AG04450 (cell line): Measurements from ENCODE around the gene PDE4D. TPM values are rescaled to one million over a fixed set of nuclear protein-coding genes. Genes with fewer than 3 reads are reported as not detected.

Experiments
- CTCF ChIA-PET: fragments of 300-600, 350-600 bp; formaldehyde crosslinking; extraction: SDS; loops from one replicate; lab custom pipeline; 2022; ENCODE audit warnings: antibody characterized with exemption, inconsistent platforms; lab: Charles Lee
- POLR2A ChIA-PET: fragments of 350-600 bp; formaldehyde crosslinking; extraction: SDS; loops from one replicate; lab custom pipeline; 2021; ENCODE audit warnings: antibody characterized with exemption, inconsistent platforms; lab: Yijun Ruan, JAX
- DNase-seq: peaks from one replicate; pipeline ENCODE4 v3.0.0-alpha.2; 2011; ENCODE audit warnings: low read depth, low spot score
- H3K27ac ChIP-seq: one replicate; pipeline ENCODE4 v1.5.1; 2012; ENCODE audit warnings: low read depth, low read length, control low read depth
- H3K27me3 ChIP-seq: one replicate; pipeline ENCODE4 v1.6.0; 2012; ENCODE audit warnings: low read length; ENCODE audit not compliant: control insufficient read depth, insufficient read depth
- H3K4me3 ChIP-seq: 2 replicates; pipeline ENCODE4 v1.5.1; 2011; ENCODE audit warnings: mild to moderate bottlenecking, low read depth, low read length, control low read depth
- H3K9me3 ChIP-seq: 2 replicates; pipeline ENCODE4 v1.5.1; 2012; ENCODE audit warnings: low read length; ENCODE audit not compliant: control insufficient read depth, insufficient read depth
- CTCF ChIP-seq: IDR thresholded peaks from 2 replicates; pipeline ENCODE4 v1.5.1; 2011; ENCODE audit warnings: low read depth, low read length, control low read depth, inconsistent platforms
- polyA plus RNA-seq: library from polyadenylated mRNA; depleted of rRNA; stranded (reverse); fragments of >200 nt; gene quantifications from 2 replicates; pipeline ENCODE4 v1.2.3, GENCODE V29; 2011

Gene PDE4D
- polyA plus RNA-seq, 1 experiment: 12.0 TPM

DNA sequence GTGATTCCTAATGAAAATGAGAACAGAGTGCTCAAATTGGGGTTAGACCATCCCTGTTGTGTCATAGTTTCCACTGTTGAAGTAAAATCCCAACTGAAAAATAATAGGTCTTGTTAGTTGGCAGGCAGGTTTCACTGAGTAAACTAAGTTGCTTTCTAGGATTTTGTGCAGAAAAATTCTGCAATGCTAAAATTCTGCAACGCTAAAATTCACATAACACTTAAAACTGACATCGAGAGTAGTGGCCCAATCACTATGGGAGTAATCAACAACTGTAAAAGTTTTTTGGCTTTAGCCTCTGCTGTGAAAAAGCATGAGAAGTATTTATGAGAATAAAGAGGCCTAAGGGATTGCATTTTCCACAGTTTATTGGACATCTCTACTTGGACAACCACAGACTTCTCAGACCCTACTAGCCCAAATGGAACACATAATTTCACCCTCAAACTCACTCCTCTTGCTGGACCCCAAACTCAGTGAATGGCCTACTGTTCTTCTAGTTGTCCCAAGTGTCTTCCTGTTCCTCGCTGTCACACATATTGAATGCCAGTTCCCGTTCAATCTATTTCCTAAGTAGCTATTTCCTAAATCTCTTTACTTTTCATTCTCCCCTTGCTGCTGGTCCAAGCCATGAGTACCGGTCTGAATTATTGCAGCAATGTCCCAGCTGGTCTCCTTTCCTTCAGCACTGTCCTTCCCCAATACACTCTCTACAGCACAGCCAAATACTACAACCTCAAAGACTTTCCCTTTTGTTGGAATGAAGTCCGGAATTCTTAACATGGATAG is 355.4 kb downstream of the PDE4D start:
- POLR2A ChIA-PET: no interaction called here
- TF ChIP-seq CTCF: no peak
- Histone ChIP-seq H3K27ac (no peak overlapping the region), H3K27me3 (peaks cover 2% of the 10 kb centered on the region), H3K4me3 (no peak overlapping the region), H3K9me3 (no peaks in the 10 kb centered on the region)
- no peak for DNase-seq
- CTCF ChIA-PET: no interaction called here

- peaks cover 2% of the 10 kb centered on the region for H3K27me3 ChIP-seq
- ChIA-PET POLR2A (no interaction called here), CTCF (no interaction called here)
- H3K27ac ChIP-seq: no peak overlapping the region
- TF ChIP-seq CTCF: no peak
- no peaks in the 10 kb centered on the region for H3K9me3 ChIP-seq
- H3K4me3 ChIP-seq: no peak overlapping the region
- DNase-seq: no peak
Observed at GRCh38 chr5:59536875-59537274, 356.7 kb downstream of the PDE4D start.

DNA sequence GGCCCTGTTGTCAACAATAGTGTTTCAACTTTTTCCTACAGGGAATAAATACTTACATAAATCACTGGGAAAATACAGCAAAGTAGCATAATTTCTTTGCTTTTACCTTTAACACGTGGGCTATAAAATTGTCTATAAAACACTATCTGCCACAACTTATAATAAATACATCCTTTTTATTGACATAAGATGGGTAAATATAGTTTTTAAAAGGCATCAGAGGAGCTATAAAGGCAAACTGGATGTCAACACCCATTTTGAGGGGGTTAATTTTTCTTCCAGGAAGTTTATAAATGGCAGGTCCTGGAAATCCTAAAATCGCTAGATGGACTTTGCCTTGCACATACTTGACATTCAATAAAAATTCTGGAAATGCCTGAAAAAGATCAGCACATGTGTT is 358.0 kb downstream of the PDE4D start:
- TF ChIP-seq CTCF: no peak
- Histone ChIP-seq H3K27ac (no peak overlapping the region), H3K9me3 (no peaks in the 10 kb centered on the region), H3K4me3 (no peak overlapping the region), H3K27me3 (peaks cover 2% of the 10 kb centered on the region)
- ChIA-PET POLR2A (no interaction called here), CTCF (interaction anchor here (1.1 kb wide), 1 partner anchor 78 kb away, joined by 3 read pairs; no protein-coding TSS in a partner anchor)
- no peak for DNase-seq

DNA sequence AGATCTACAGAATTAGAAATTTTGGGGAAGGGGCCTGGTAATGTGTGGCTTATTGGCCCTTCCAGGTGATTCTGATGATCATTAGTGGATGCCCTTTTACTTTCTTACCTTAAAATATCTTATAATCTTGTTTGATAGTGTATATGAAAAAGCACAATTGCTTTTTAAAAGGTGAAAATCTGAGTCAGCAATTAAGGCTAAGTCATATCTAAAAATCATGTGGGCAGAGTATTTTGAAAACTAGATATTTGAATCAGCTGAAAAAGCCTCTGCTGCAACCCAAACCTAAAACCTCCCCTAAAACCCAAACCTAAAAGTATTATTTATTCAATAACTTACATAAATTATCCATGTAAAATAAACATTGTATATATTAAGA is 359.8 kb downstream of the PDE4D start:
- no peak for DNase-seq
- Histone ChIP-seq H3K27ac (no peak overlapping the region), H3K4me3 (no peak overlapping the region), H3K9me3 (no peaks in the 10 kb centered on the region), H3K27me3 (peaks cover 1% of the 10 kb centered on the region)
- no peak for TF ChIP-seq CTCF
- ChIA-PET CTCF (no interaction called here), POLR2A (no interaction called here)

GRCh38 chr5:59532979-59533729 is 360.4 kb downstream of the PDE4D start:
- no peak overlapping the region for H3K4me3 ChIP-seq
- H3K27ac ChIP-seq: no peak overlapping the region
- no peaks in the 10 kb centered on the region for H3K9me3 ChIP-seq
- H3K27me3 ChIP-seq: no peaks in the 10 kb centered on the region
- CTCF ChIA-PET: interaction anchor here (0.5 kb wide), 1 partner anchor 45 kb away, joined by 7 read pairs; no protein-coding TSS in a partner anchor
- no peak for DNase-seq
- no peak for TF ChIP-seq CTCF
- POLR2A ChIA-PET: no interaction called here
